Stimulated activated CD8-positive, alpha-beta memory T cell treated with anti-CD3 and anti-CD28 coated beads, Interleukin-15, amount 100 ng/mL, for 48 hours (primary cell): ENCODE results near the gene COTL1.
"Not testable (repeated sequence)": the region's sequence is repeated elsewhere in the genome, so short reads cannot be mapped to it uniquely, and the experiment has no call there.

Experiments used
- DNase-seq, 2 donors: peaks; one replicate each; pipeline ENCODE4 v3.0.0-alpha.2; 2020; ENCODE audit warnings: low read depth in 2 of 2

Gene COTL1

GRCh38 chr16:84570739-84571403 is 47.0 kb downstream of the COTL1 start:
- DNase-seq: no peak

GRCh38 chr16:84569382-84569987 is 48.4 kb downstream of the COTL1 start:
- no peak for DNase-seq

DNA sequence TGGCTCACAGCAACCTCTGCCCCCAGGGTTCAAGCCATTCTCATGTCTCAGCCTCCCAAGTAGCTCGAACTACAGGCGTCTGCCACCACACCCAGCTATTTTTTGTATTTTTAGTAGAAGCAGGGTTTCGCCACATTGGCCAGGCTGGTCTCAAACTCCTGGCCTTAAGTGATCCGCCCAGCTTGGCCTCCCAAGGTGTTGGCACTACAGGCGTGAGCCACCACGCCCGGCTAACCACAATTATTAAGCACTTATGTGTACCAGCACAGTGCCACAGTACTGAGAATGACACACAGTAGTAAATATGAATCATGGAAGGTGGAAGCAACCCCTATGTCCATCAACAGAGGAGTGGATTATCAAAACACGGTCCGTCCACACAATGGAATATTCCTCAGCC is 49.8 kb downstream of the COTL1 start:
- DNase-seq: no peak

GRCh38 chr16:84567286-84567962 is 50.5 kb downstream of the COTL1 start:
- DNase-seq: no peak

DNA sequence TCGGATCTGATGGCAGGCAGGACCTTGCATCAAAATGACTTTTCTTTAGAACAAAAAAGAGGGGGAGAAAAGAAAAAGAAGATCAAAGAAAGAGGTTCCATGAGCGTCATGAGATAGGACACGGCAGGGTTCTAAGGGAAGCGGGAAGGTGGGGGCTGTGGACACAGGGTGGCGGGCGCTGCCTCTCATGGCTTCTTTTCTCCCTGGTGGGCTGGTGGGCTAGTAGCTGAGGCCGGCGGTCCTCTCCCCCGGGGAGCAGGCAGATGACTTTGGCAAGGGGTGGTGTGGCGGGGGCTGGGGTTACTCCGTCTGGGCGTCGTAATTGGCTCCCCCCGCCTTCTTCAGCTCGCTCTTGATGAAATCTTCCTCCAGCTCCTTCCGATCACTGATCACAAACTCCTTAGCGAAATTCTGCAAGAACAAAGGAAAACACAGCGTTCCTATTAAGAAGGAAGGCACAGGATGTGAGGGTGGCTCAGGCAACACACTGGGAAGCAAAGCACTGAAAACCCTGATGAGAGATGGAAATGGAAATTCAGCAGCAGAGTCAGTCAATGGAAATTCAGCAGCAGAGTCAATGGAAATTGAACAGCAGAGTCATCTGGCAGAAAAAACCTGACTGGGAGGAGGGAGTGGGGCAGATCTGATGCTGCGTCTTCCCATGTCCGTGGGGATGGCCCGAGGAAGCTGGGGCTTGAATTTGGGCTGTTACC is 51.2 kb downstream of the COTL1 start:
- DNase-seq: no peak

DNA sequence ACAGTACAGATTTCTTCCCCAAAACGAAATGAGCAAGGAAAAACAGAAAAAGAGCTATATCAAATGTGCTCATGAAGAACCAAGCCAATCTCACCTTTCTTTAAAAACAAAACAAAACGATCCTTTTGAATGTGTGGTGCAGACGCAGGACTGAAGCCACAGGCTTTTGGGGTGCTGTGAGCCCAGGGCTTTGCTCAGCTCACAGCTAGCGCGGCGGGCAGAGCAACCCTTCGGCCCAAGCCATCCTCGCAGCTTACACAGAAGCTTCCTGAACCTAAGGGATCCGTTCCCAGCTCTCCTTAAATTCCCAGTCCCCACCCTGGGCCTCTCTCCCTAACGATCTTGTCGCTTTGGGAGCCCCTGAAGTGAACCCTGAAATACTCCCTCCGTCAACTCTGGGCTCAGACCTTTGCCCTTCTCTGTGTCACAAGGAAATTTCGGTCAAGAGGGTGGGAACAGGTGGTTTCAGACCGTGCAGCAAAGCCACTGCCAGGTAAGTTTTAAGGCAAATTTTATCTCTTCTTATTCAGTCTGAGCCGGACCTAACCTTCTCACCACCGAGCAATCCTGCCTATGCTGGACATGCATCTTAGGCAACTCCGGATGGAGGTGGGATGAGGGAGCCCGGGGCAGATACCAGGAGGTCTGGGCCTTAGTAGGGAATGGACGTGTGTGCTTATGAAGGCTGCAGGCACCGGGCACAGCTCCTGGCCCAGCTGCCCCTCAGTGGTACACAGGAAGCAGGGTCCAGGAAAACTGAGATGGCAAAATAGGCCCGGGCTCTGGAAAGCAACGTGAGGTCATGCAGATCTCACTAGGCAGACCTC is 52.0 kb downstream of the COTL1 start:
- DNase-seq: no peak

DNA sequence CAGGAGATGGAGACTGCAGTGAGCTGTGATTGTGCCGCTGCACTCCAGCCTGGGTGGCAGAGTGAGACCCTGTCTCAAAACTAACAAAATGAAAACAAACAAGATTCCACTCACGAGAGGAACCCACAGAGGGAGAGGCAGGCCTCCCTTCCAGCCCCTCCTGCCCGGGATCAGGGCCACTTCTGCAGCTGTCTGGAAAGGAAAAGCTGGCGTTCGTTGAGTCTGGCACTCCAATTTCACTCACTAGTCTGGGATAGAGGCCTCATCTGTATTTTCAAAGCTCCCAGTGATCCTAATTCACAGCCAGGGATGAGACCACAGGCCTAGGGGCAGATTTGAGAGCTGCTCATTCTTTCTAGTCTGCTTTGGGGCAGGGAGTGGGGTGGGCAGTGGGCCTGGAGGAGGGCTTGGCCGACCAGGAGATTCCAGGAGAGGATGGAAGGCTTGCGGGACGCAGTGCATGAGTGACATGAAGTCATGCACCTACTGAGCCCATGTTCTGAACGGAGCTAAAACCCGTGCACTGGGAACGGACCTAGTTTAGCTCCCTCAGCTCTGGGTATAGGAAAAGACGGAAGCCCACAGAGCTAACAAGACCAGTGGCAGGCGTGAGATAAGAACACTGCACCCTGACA is 54.0 kb downstream of the COTL1 start:
- no peak for DNase-seq

DNA sequence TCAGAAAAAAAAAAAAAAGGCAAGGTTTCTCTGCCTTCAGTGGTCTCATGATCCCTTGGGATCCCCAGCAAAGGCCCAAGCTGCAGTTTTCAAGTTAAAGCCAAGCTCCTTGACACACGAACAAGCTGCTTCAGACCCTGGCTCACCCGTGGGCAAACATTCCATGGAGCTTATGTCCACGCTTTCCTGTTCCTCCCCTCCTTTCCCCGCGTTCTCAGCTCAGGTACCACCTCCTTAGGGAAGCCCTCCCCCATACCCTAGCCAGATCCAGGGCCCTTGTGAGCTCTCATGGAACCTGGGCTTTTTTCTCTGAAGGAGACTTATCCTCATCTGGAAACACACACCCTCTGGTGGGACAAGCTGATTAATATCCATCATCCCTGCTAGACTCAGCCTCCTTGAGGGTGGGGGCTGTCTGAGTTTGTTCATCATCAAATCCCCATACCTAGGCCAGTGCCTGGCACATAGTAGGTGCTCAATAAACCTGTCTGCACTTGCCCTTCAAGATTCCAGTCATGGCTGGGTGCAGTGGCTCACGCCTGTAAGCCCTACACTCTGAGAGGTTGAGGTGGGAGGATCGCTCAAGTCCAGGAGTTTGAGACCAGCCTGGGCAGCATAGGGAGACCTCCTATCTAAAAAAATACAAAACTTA is 54.7 kb downstream of the COTL1 start:
- no peak for DNase-seq

- no peak for DNase-seq
These were observed 55.6 kb downstream of the COTL1 start for GRCh38 chr16:84562174-84562815.

DNA sequence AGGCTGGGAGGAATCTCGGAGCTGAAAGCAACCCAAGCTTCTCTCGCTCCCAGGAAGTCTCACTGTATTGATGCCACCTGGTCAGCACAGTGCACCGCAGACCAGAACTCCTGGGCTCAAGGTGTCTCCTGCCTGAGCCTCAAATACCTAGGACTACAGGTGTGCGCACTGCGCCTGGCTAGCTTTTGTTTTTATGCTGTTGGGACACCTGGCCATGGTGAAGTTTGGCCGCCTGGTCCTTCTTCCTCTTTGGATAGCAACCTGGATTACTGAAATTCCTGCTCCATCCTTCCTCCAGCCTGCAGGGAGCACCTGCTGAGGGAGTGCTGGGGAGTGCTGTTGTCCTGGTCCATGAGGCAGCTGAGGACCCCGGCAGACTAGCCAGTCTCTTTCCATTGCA is 56.6 kb downstream of the COTL1 start:
- DNase-seq: no peak

DNA sequence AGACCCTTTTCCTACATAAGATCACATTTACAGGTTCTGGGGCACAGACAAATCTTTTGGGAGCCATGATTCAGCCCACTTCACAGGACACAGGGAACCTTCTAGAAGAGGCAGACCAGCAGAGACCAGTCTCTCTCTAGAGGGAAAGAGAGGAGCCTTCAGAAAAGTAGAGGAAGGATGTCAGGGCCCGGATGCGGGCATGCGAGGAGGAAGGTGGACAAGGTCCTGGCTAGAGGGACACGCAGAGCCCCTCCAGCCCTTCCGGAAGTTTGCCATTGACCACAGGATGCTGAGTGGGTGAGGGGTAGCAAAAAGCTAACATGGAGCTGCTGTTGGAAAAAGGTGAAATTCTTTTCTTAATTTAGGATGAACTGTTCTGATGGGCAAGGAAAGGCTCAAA is 57.6 kb downstream of the COTL1 start:
- no peak for DNase-seq

GRCh38 chr16:84559311-84559932 is 58.5 kb downstream of the COTL1 start:
- no peak for DNase-seq

DNA sequence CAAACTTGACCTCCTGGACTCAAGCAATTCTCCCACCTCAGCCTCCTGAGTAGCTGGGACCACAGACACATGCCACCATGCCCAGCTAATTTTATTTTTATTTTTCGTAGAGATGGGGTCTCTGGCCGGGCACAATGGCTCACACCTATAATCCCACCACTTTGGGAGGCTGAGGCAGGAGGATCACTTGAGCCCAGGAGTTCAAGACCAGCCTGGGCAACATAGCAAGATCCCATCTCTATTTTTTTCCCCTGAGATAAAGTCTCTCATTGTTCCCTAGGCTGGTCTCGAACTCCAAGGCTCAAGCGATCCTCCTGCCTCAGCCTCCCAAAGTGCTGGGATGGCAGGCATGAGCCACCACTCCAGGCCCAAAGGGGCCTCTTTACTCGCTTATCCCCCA is 59.0 kb downstream of the COTL1 start:
- DNase-seq: not testable (repeated sequence)

- DNase-seq: no peak
These were observed 60.4 kb downstream of the COTL1 start for GRCh38 chr16:84557504-84557903.

- no peak for DNase-seq
These were observed 60.8 kb downstream of the COTL1 start for GRCh38 chr16:84557059-84557458.

- DNase-seq: no peak
These were observed 62.3 kb downstream of the COTL1 start for GRCh38 chr16:84555418-84556196.

- DNase-seq: no peak
These were observed 63.1 kb downstream of the COTL1 start for GRCh38 chr16:84554627-84555328.

DNA sequence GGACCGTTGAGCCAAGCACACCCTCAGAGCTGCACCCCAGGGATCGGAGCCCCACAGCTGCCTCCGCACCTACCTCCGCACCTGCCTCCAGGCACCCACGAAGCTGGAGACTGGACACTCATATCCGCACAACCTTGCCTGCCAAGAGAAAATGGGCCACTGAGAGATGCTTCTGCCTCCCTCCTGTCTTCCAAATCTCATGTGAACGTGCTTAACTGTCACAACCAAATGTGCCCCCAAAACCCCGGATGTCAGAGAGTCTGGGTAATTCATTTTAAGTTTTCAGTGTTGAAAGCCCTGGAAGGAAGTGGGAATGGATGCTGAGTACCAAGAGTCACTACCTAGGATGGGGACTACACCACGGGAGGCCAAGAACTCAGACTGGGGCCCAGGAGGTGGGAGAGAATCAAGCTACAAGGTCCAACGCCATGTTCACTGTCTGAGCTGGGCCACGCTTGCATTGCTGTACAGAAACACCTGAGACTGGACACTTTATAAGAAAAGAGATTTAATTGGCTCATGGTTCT is 63.9 kb downstream of the COTL1 start:
- DNase-seq: peak in 1 of 2 donors; percentile 14
